A673 (cell line): ENCODE results near the gene GET4. TPM values are rescaled to one million over a fixed set of nuclear protein-coding genes. Genes with fewer than 3 reads are reported as not detected.

Source experiments
- BruUV-seq: library from RNA; stranded (reverse); fragments of 400-500 nt; replicated peaks from 2 replicates; lab custom pipeline; 2021; lab: Mats Ljungman, UMichigan
- CTCF ChIA-PET: fragments of 300-600 bp; sonication (Branson Sonifier 250); formaldehyde crosslinking; loops from one replicate; lab custom pipeline; 2022; ENCODE audit warnings: antibody characterized with exemption; lab: Charles Lee
- POLR2A ChIA-PET: fragments of 300-600 bp; sonication (Branson Sonifier 250); formaldehyde crosslinking; loops from one replicate; lab custom pipeline; 2022; ENCODE audit warnings: antibody characterized with exemption; ENCODE audit not compliant: low non-redundant PET; lab: Charles Lee
- DNase-seq: peaks from one replicate; pipeline ENCODE4 v3.0.0-alpha.2; 2015; ENCODE audit warnings: low spot score
- H3K27ac ChIP-seq: fragments of 200-600 bp; sonication (generic); 2 replicates; pipeline ENCODE4 v1.5.1; 2016; ENCODE audit warnings: mixed run types, low read depth, mild to moderate bottlenecking, mixed read lengths, antibody characterized with exemption, low read length; ENCODE audit not compliant: poor library complexity, severe bottlenecking
- H3K27me3 ChIP-seq: fragments of 200-600 bp; sonication (generic); replicated peaks from 2 replicates; pipeline ENCODE4 v1.6.1; 2017; ENCODE audit warnings: mixed run types, low read depth, mild to moderate bottlenecking, mixed read lengths, antibody characterized with exemption, low read length; ENCODE audit not compliant: insufficient read depth, poor library complexity
- H3K36me3 ChIP-seq: fragments of 200-600 bp; sonication (generic); 2 replicates; pipeline ENCODE4 v1.6.1; 2016; ENCODE audit warnings: mixed run types, mild to moderate bottlenecking, mixed read lengths, antibody characterized with exemption, low read length; ENCODE audit not compliant: insufficient read depth, poor library complexity, severe bottlenecking
- H3K4me1 ChIP-seq: fragments of 200-600 bp; sonication (generic); 2 replicates; pipeline ENCODE4 v1.6.1; 2017; ENCODE audit warnings: mixed run types, mild to moderate bottlenecking, mixed read lengths, antibody characterized with exemption, low read length; ENCODE audit not compliant: insufficient read depth, poor library complexity, severe bottlenecking
- H3K4me3 ChIP-seq: fragments of 200-600 bp; sonication (generic); 2 replicates; pipeline ENCODE4 v1.5.1; 2016; ENCODE audit warnings: low read depth, mixed run types, mild to moderate bottlenecking, mixed read lengths, low read length; ENCODE audit not compliant: poor library complexity, severe bottlenecking
- H3K9me3 ChIP-seq: fragments of 200-600 bp; sonication (generic); 2 replicates; pipeline ENCODE4 v1.6.1; 2016; ENCODE audit warnings: mixed run types, low read depth, mild to moderate bottlenecking, mixed read lengths, antibody characterized with exemption, low read length; ENCODE audit not compliant: poor library complexity, severe bottlenecking
- CTCF ChIP-seq: fragments of 300-800, 200-600 bp; sonication (generic); conservative IDR thresholded peaks from 2 replicates; pipeline ENCODE4 v1.5.1; 2017; ENCODE audit warnings: low read depth, mild to moderate bottlenecking, antibody characterized with exemption, low read length, moderate library complexity, mixed read lengths
- EZH2 ChIP-seq: fragments of 200-600 bp; sonication (generic); IDR thresholded peaks from 2 replicates; pipeline ENCODE4 v1.6.1; 2017; ENCODE audit warnings: borderline replicate concordance, low read depth, mild to moderate bottlenecking, mixed read lengths, antibody characterized with exemption, low read length; ENCODE audit not compliant: poor library complexity, severe bottlenecking
- intact Hi-C: fragments of 100-400 bp; cut with micrococcal nuclease; formaldehyde crosslinking; loops from one replicate; pipeline ENCODE4 v1.10.0; 2022; ENCODE audit not compliant: unreplicated experiment
- total RNA-seq: library from RNA; stranded (reverse); gene quantifications from 2 replicates; pipeline ENCODE4 v1.2.3, GENCODE V29; 2021

The GET4 gene
- total RNA-seq, 1 experiment from 2014 or later, result 49.7 TPM

GRCh38 chr7:894927-895450, 18.6 kb downstream of the GET4 start:
- H3K27ac ChIP-seq, result no peak overlapping the region
- H3K9me3 ChIP-seq, result no peaks in the 10 kb centered on the region
- ChIA-PET POLR2A (no interaction called here), CTCF (no interaction called here)
- no peaks in the 10 kb centered on the region for H3K27me3 ChIP-seq
- TF ChIP-seq EZH2, result no peak
- TF ChIP-seq CTCF, result no peak
- no peaks in the 10 kb centered on the region for H3K4me1 ChIP-seq
- no peak overlapping the region for H3K4me3 ChIP-seq
- BruUV-seq, result no TSS peak
- H3K36me3 ChIP-seq, result peaks cover 31% of the 10 kb centered on the region
- intact Hi-C loops, result no loop called here
- DNase-seq, result no peak

DNA sequence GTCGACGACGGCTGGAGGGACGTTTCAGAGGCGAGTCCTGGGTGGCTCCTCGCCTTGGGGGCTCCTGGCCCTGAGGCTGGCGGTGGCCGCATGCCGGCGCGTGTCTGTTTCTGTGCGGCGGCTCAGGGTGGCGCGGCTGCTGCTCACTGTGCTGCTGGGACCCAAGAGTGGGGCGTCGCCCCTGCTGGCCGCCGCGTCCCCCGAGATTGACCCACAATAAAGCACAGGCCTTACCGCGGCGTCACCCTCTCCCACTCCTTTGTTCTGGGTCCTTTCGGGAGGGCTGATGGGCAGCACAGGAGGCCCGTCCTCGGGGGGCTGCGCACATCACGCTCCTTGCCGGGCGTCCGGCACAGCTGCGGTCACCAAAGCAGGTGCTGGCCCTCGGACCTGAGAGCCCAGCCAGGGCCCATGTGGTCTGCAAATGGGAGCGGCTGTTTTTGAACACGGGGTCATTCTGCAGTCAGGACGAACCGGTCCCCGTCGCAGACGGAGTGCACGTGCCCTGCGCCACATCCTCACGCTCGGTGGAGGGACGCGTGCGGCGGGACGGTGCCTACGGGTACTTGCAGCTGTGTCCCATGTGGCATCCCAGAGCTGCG, 19.2 kb downstream of the GET4 start:
- peaks cover under 1% of the 10 kb centered on the region for H3K4me1 ChIP-seq
- H3K9me3 ChIP-seq, result no peaks in the 10 kb centered on the region
- H3K36me3 ChIP-seq, result peaks cover 31% of the 10 kb centered on the region
- intact Hi-C loops, result no loop called here
- CTCF ChIA-PET, result no interaction called here
- no peak overlapping the region for H3K4me3 ChIP-seq
- TF ChIP-seq EZH2, result no peak
- DNase-seq, result no peak
- H3K27ac ChIP-seq, result no peak overlapping the region
- BruUV-seq, result TSS peak; percentile 34
- no peaks in the 10 kb centered on the region for H3K27me3 ChIP-seq
- POLR2A ChIA-PET, result no interaction called here

DNA sequence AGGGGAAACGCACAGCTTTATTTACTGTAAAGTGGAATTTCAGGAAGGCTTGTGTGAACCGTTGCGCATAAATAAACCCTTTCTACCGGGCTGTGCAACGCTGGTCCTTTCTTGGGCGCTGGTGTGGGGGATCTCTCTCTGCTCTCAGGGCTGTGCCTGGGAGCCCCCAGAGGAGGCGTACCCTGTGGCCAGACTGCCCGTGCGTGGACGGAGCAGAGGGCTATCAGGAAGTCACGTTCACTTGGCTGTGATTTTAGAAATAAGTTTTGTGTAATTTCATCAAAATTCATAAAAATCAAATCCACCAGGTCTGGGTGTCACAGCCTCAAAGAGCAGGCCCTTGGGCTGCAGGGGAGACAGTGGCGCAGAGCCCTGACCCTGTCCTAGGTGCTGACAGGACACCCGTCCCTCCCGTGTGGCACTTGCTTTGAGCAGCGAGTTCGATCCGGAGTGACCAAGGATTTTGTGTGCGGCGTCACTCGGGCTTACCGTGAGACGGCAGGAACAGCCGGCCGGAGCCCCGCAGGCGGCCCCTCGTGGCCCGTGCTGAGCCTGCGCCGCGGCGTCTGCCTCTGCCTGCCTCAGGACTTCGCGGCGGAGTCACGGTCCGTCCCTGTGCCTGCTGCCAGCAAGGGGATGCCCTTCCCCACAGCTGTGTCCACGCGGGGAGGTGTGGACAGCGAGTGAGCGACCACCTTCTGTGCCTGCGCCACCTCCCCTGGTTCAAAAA, 20.2 kb downstream of the GET4 start:
- ChIA-PET POLR2A (no interaction called here), CTCF (no interaction called here)
- intact Hi-C loops, result no loop called here
- DNase-seq, result no peak
- H3K4me3 ChIP-seq, result no peak overlapping the region
- TF ChIP-seq CTCF, result no peak
- no peak for TF ChIP-seq EZH2
- H3K4me1 ChIP-seq, result peaks cover 8% of the 10 kb centered on the region
- H3K9me3 ChIP-seq, result no peaks in the 10 kb centered on the region
- peaks cover 24% of the 10 kb centered on the region for H3K36me3 ChIP-seq
- no peak overlapping the region for H3K27ac ChIP-seq
- no TSS peak for BruUV-seq
- H3K27me3 ChIP-seq, result no peaks in the 10 kb centered on the region
